DND-41 (cell line): ENCODE results near the gene TMPO.
"Not testable (repeated sequence)": the region's sequence is repeated elsewhere in the genome, so short reads cannot be mapped to it uniquely, and the experiment has no call there.

Experiments used
- CTCF ChIP-seq: IDR thresholded peaks from 2 replicates; pipeline ENCODE4 v1.5.1; 2012; ENCODE audit warnings: borderline replicate concordance, low read length, moderate library complexity, mild to moderate bottlenecking; ENCODE audit not compliant: poor library complexity, severe bottlenecking; ENCODE audit errors: extremely low read depth
- EZH2 ChIP-seq: IDR thresholded peaks from 3 replicates; pipeline ENCODE4 v1.6.1; 2012; ENCODE audit warnings: borderline replicate concordance, low read depth, mild to moderate bottlenecking, moderate library complexity, low read length, inconsistent platforms; ENCODE audit not compliant: severe bottlenecking

DNA sequence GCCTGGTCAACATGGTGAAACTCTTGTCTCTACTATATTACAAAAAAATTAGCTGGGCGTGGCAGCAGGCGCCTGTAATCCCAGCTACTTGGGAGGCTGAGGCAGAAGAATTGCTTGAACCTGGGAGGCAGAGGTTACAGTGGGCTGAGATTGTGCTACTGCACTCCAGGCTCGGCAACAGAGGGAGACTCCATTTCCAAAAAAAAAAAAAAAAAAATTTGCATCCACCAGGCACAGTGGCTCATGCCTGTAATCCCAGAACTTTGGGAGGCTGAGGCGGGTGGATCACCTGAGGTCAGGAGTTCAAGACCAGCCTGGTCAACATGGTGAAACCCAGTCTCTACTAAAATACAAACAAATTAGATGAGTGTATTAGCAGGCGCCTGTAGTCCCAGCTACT lies 3.6 kb upstream of the TMPO start:
- not testable (repeated sequence) for TF ChIP-seq CTCF, EZH2
